Astrocyte (in vitro differentiated cells and primary cell): ENCODE measurements around the gene ASXL1. TPM values are rescaled to one million over a fixed set of nuclear protein-coding genes. Genes with fewer than 3 reads are reported as not detected.
A peak's percentile ranks its signal among the peaks of the same experiment; 100 is the strongest.
"Not testable (repeated sequence)": the region's sequence is repeated elsewhere in the genome, so short reads cannot be mapped to it uniquely, and the experiment has no call there.

Source experiments
- DNase-seq: peaks from one replicate; pipeline ENCODE4 v3.0.0-alpha.2; 2010; ENCODE audit warnings: low read depth
- FAIRE-seq: peaks from 2 replicates; lab custom pipeline; 2011; peaks lifted over from hg19 to GRCh38; lab: Jason Lieb, UNC
- H2AFZ ChIP-seq: 2 replicates; pipeline ENCODE4 v1.6.0; 2012; ENCODE audit warnings: low read depth, low read length, inconsistent platforms
- H3K27ac ChIP-seq: 2 replicates; pipeline ENCODE4 v1.5.1; 2011; ENCODE audit warnings: low read depth, low read length, inconsistent platforms
- H3K27me3 ChIP-seq: 2 replicates; pipeline ENCODE4 v1.6.0; 2011; ENCODE audit warnings: low read length, inconsistent platforms; ENCODE audit not compliant: insufficient read depth
- H3K36me3 ChIP-seq: 2 replicates; pipeline ENCODE4 v1.5.1; 2011; ENCODE audit warnings: low read length, inconsistent platforms; ENCODE audit not compliant: insufficient read depth
- H3K4me1 ChIP-seq: 2 replicates; pipeline ENCODE4 v1.5.1; 2011; ENCODE audit warnings: low read length, inconsistent platforms; ENCODE audit not compliant: insufficient read depth
- H3K4me2 ChIP-seq: 2 replicates; pipeline ENCODE4 v1.6.0; 2012; ENCODE audit warnings: low read length, inconsistent platforms
- H3K4me3 ChIP-seq: 2 replicates; pipeline ENCODE4 v1.5.1; 2011; ENCODE audit warnings: low read depth, mild to moderate bottlenecking, low read length, inconsistent platforms; ENCODE audit not compliant: insufficient read depth
- H3K79me2 ChIP-seq: 2 replicates; pipeline ENCODE4 v1.6.0; 2012; ENCODE audit warnings: mild to moderate bottlenecking, low read length, inconsistent platforms; ENCODE audit not compliant: insufficient read depth
- H3K9ac ChIP-seq: 2 replicates; pipeline ENCODE4 v1.6.0; 2012; ENCODE audit warnings: mild to moderate bottlenecking, low read length, inconsistent platforms
- H3K9me3 ChIP-seq: 2 replicates; pipeline ENCODE4 v1.5.1; 2012; ENCODE audit warnings: low read depth, mild to moderate bottlenecking, low read length, inconsistent platforms; ENCODE audit not compliant: insufficient read depth
- H4K20me1 ChIP-seq: 2 replicates; pipeline ENCODE4 v1.6.0; 2012; ENCODE audit warnings: low read length, inconsistent platforms; ENCODE audit not compliant: insufficient read depth
- H3K27ac Mint-ChIP-seq: one replicate; pipeline ENCODE4 v1.8.0; 2021; ENCODE audit warnings: mild to moderate bottlenecking, mixed read lengths; ENCODE audit not compliant: unreplicated experiment
- H3K27me3 Mint-ChIP-seq: one replicate; pipeline ENCODE4 v1.8.0; 2021; ENCODE audit warnings: low read depth, mixed read lengths; ENCODE audit not compliant: unreplicated experiment
- H3K36me3 Mint-ChIP-seq: one replicate; pipeline ENCODE4 v1.8.0; 2021; ENCODE audit warnings: low read depth, mixed read lengths; ENCODE audit not compliant: unreplicated experiment
- H3K4me1 Mint-ChIP-seq: one replicate; pipeline ENCODE4 v1.8.0; 2021; ENCODE audit warnings: low read depth, mixed read lengths; ENCODE audit not compliant: unreplicated experiment
- H3K4me3 Mint-ChIP-seq: one replicate; pipeline ENCODE4 v1.8.0; 2021; ENCODE audit warnings: mild to moderate bottlenecking, moderate library complexity, mixed read lengths; ENCODE audit not compliant: unreplicated experiment
- H3K9me3 Mint-ChIP-seq: one replicate; pipeline ENCODE4 v1.8.0; 2021; ENCODE audit warnings: mild to moderate bottlenecking, mixed read lengths; ENCODE audit not compliant: unreplicated experiment
- CTCF ChIP-seq: IDR thresholded peaks from 2 replicates; pipeline ENCODE4 v1.5.1; 2011; ENCODE audit warnings: low read depth, mild to moderate bottlenecking, inconsistent platforms, low read length, moderate library complexity; ENCODE audit not compliant: insufficient read depth
- EZH2 ChIP-seq: IDR thresholded peaks from 2 replicates; pipeline ENCODE4 v1.6.1; 2012; ENCODE audit warnings: mild to moderate bottlenecking, low read length, inconsistent platforms; ENCODE audit not compliant: insufficient read depth
- total RNA-seq: library from RNA; stranded (reverse); gene quantifications from 2 replicates; pipeline ENCODE4 v1.2.1, GENCODE V29; 2021

Gene ASXL1
- total RNA-seq, 1 donor from 2014 or later, result 62.4 TPM

- H3K36me3 ChIP-seq, result no peaks in the 10 kb centered on the region
- peak overlapping the region; percentile 78 for H3K27ac ChIP-seq
- H3K4me3 ChIP-seq, result no peak overlapping the region
- Mint-ChIP-seq H3K4me3 (no peak overlapping the region), H3K4me1 (peaks cover 9% of the 10 kb centered on the region), H3K27me3 (no peaks in the 10 kb centered on the region), H3K9me3 (no peaks in the 10 kb centered on the region), H3K36me3 (no peaks in the 10 kb centered on the region), H3K27ac (no peak overlapping the region)
- H3K9ac ChIP-seq, result peak overlapping the region; percentile 63
- H3K79me2 ChIP-seq, result peaks cover 93% of the 10 kb centered on the region
- H3K27me3 ChIP-seq, result no peaks in the 10 kb centered on the region
- H4K20me1 ChIP-seq, result peaks cover 49% of the 10 kb centered on the region
- peaks cover 53% of the 10 kb centered on the region for H3K4me1 ChIP-seq
- H3K4me2 ChIP-seq, result peak overlapping the region; percentile 63
- peak; percentile 81 for DNase-seq
- no peaks in the 10 kb centered on the region for H3K9me3 ChIP-seq
- TF ChIP-seq EZH2 (no peak), CTCF (no peak)
- FAIRE-seq, result no peak
- no peak overlapping the region for H2AFZ ChIP-seq
Observed at GRCh38 chr20:32465092-32465900, 107.2 kb downstream of the ASXL1 start.

- H2AFZ ChIP-seq, H3K36me3 ChIP-seq, FAIRE-seq, H3K4me3 Mint-ChIP-seq, H3K27me3 ChIP-seq, H3K9me3 ChIP-seq, H3K36me3 Mint-ChIP-seq, H3K27me3 Mint-ChIP-seq, DNase-seq, H3K27ac Mint-ChIP-seq, H3K4me3 ChIP-seq, H3K9me3 Mint-ChIP-seq: not testable (repeated sequence)
- H3K9ac ChIP-seq, result peak overlapping the region; percentile 63
- peaks cover 11% of the 10 kb centered on the region for H3K4me1 Mint-ChIP-seq
- H3K4me1 ChIP-seq, result peaks cover 61% of the 10 kb centered on the region
- peaks cover 41% of the 10 kb centered on the region for H4K20me1 ChIP-seq
- H3K79me2 ChIP-seq, result peaks cover 93% of the 10 kb centered on the region
- H3K27ac ChIP-seq, result peak overlapping the region; percentile 78
- H3K4me2 ChIP-seq, result peak overlapping the region; percentile 63
Observed at GRCh38 chr20:32465901-32466675, 108.0 kb downstream of the ASXL1 start.

- Histone ChIP-seq H3K27ac (peak overlapping the region; percentile 78), H3K36me3 (no peaks in the 10 kb centered on the region), H3K9me3 (no peaks in the 10 kb centered on the region), H2AFZ (no peak overlapping the region), H3K79me2 (peaks cover 97% of the 10 kb centered on the region), H3K4me2 (no peak overlapping the region), H4K20me1 (peaks cover 35% of the 10 kb centered on the region), H3K9ac (no peak overlapping the region), H3K27me3 (no peaks in the 10 kb centered on the region), H3K4me1 (peaks cover 65% of the 10 kb centered on the region), H3K4me3 (no peak overlapping the region)
- no peak overlapping the region for H3K27ac Mint-ChIP-seq
- DNase-seq (no peak), FAIRE-seq (no peak)
- H3K36me3 Mint-ChIP-seq, result peaks cover 7% of the 10 kb centered on the region
- peaks cover 14% of the 10 kb centered on the region for H3K4me1 Mint-ChIP-seq
- no peak overlapping the region for H3K4me3 Mint-ChIP-seq
- no peaks in the 10 kb centered on the region for H3K9me3 Mint-ChIP-seq
- no peaks in the 10 kb centered on the region for H3K27me3 Mint-ChIP-seq
- no peak for TF ChIP-seq EZH2
- TF ChIP-seq CTCF, result no peak
Observed at GRCh38 chr20:32466739-32467505, 108.8 kb downstream of the ASXL1 start.
